BJ (cell line): ENCODE data around the gene SMPD2. TPM values are rescaled to one million over a fixed set of nuclear protein-coding genes. Genes with fewer than 3 reads are reported as not detected.

Experiments used
- CTCF ChIA-PET: fragments of 350-600 bp; formaldehyde crosslinking; extraction: SDS; loops from one replicate; lab custom pipeline; 2021; ENCODE audit warnings: antibody characterized with exemption, inconsistent platforms; lab: Yijun Ruan, JAX
- POLR2A ChIA-PET: fragments of 300-600 bp; sonication (Branson Sonifier 250); formaldehyde crosslinking; extraction: SDS; loops from one replicate; lab custom pipeline; 2021; ENCODE audit warnings: antibody characterized with exemption; lab: Charles Lee
- DNase-seq: peaks from one replicate; pipeline ENCODE4 v3.0.0-alpha.2; 2011; ENCODE audit warnings: low read depth
- H3K27me3 ChIP-seq: 2 replicates; pipeline ENCODE4 v1.6.0; 2011; ENCODE audit warnings: low read length; ENCODE audit not compliant: control insufficient read depth, insufficient read depth
- H3K36me3 ChIP-seq: 2 replicates; pipeline ENCODE4 v1.5.1; 2011; ENCODE audit warnings: low read length; ENCODE audit not compliant: control insufficient read depth, insufficient read depth
- H3K4me3 ChIP-seq: 2 replicates; pipeline ENCODE4 v1.5.1; 2011; ENCODE audit warnings: low read depth, mild to moderate bottlenecking, control low read depth, low read length
- CTCF ChIP-seq: IDR thresholded peaks from 2 replicates; pipeline ENCODE4 v1.5.1; 2011; ENCODE audit warnings: low read depth, mild to moderate bottlenecking, control low read depth, inconsistent platforms, low read length, moderate library complexity; ENCODE audit not compliant: insufficient read depth
- polyA plus RNA-seq: library from polyadenylated mRNA; depleted of rRNA; stranded (reverse); fragments of >200 nt; gene quantifications from 2 replicates; pipeline ENCODE4 v1.2.3, GENCODE V29; 2011

Gene SMPD2
- polyA plus RNA-seq, 1 experiment, result 9.8 TPM

- no peaks in the 10 kb centered on the region for H3K27me3 ChIP-seq
- peaks cover 5% of the 10 kb centered on the region; the same call in 1 of the 2 replicates for H3K36me3 ChIP-seq
- ChIA-PET POLR2A (interaction anchor here (0.7 kb wide), 1 partner anchor 23 kb away, joined by 16 read pairs; the partner anchor contains the start of gene MICAL1), CTCF (interaction anchor here (0.6 to 1.1 kb wide), 2 partner anchors 31 to 429 kb away, joined by 3 to 4 read pairs; no protein-coding TSS in a partner anchor)
- no peak for TF ChIP-seq CTCF
- H3K4me3 ChIP-seq, result no peak overlapping the region
- DNase-seq, result no peak
Observed at GRCh38 chr6:109478841-109479624, 38.5 kb downstream of the SMPD2 start.

DNA sequence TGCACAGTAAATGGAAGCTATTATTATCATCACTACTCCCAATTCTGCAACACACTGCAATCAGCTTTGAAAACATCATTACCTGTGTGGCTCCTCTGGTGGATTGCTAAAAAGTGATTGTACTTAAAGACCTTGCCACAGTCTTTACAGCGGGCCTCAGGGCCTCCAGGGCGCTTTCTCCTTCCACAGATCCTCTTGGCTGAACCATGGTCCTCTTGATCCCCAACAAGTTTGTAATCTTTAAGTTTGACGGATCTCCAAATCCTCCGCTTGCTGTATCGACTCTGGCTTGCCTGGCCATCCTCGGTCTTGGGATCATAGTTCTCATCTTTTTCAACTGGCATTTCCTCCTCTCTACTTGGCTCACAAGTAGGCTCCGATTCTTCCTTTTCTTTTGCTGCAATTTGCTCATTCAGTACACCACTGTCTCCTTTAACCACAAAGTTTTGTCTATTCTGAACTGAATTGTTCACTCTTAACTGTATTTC lies 40.5 kb downstream of the SMPD2 start:
- H3K27me3 ChIP-seq, result 0 out of 2 replicates have a peak, but pooled peaks cover 1% of the 10 kb centered on the region
- TF ChIP-seq CTCF, result no peak
- ChIA-PET POLR2A (interaction anchor here (0.6 kb wide), 1 partner anchor 25 kb away, joined by 3 read pairs; no protein-coding TSS in a partner anchor), CTCF (interaction anchor here (0.9 to 1.1 kb wide), 2 partner anchors 18 to 28 kb away, joined by 3 read pairs; no protein-coding TSS in a partner anchor)
- no peak overlapping the region for H3K4me3 ChIP-seq
- DNase-seq, result no peak
- peaks cover 4% of the 10 kb centered on the region; the same call in 1 of the 2 replicates for H3K36me3 ChIP-seq

GRCh38 chr6:109482905-109483734 lies 42.6 kb downstream of the SMPD2 start, which contains the start of gene ZBTB24:
Gene ZBTB24 (minus strand): TSS chr6:109483219. CDS start chr6:109482026, 1,193 bp downstream.
- no peak for TF ChIP-seq CTCF
- no peak for DNase-seq
- POLR2A ChIA-PET, result no interaction called here
- Histone ChIP-seq H3K27me3 (0 out of 2 replicates have a peak, but pooled peaks cover 1% of the 10 kb centered on the region), H3K36me3 (peaks cover 4% of the 10 kb centered on the region; the same call in 1 of the 2 replicates), H3K4me3 (peak within 1 kb of the TSS; percentile 86)
- CTCF ChIA-PET, result no interaction called here

DNA sequence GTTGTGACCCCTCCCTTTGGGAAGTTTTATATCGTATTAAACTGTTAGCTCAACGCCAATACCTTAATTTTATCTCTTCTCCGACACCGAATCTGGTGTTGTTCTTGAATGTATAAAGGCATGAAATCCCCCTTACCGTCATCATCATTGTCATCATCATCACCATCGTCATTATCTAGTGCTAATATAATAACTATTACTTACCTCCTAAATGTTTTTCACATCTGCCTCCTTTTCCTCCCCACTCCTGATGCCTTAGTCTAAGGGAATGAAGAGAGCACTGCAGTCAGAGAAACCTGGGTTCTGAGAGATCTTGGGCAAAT lies 43.2 kb downstream of the SMPD2 start:
- peak overlapping the region; percentile 50 for H3K4me3 ChIP-seq
- DNase-seq, result no peak
- ChIA-PET POLR2A (no interaction called here), CTCF (no interaction called here)
- TF ChIP-seq CTCF, result no peak
- 0 out of 2 replicates have a peak, but pooled peaks cover 1% of the 10 kb centered on the region for H3K27me3 ChIP-seq
- peaks cover 4% of the 10 kb centered on the region; the same call in 1 of the 2 replicates for H3K36me3 ChIP-seq

- POLR2A ChIA-PET, result no interaction called here
- no peak for DNase-seq
- no peak overlapping the region for H3K4me3 ChIP-seq
- CTCF ChIA-PET, result no interaction called here
- TF ChIP-seq CTCF, result no peak
- peaks cover 4% of the 10 kb centered on the region; the same call in 1 of the 2 replicates for H3K36me3 ChIP-seq
- H3K27me3 ChIP-seq, result 0 out of 2 replicates have a peak, but pooled peaks cover 1% of the 10 kb centered on the region
Observed at GRCh38 chr6:109484122-109484521, 43.6 kb downstream of the SMPD2 start.
